Caco-2 (cell line): ENCODE measurements around the gene AGPAT2. TPM values are rescaled to one million over a fixed set of nuclear protein-coding genes. Genes with fewer than 3 reads are reported as not detected.

Source experiments
- BruUV-seq: library from RNA; stranded (reverse); fragments of 400-500 nt; replicated peaks from 2 replicates; lab custom pipeline; 2021; lab: Mats Ljungman, UMichigan
- CTCF ChIA-PET: fragments of 300-600 bp; sonication (Branson Sonifier 250); formaldehyde crosslinking; loops from one replicate; lab custom pipeline; 2022; ENCODE audit warnings: antibody characterized with exemption; lab: Charles Lee
- POLR2A ChIA-PET: fragments of 300-600 bp; sonication (Branson Sonifier 250); formaldehyde crosslinking; loops from one replicate; lab custom pipeline; 2022; ENCODE audit warnings: antibody characterized with exemption; lab: Charles Lee
- DNase-seq, 2 experiments: peaks; one replicate each; pipeline versions ENCODE4 v3.0.0 to v3.0.0-alpha.2; 2020 to 2022
- H3K27me3 ChIP-seq: replicated peaks from 2 replicates; pipeline ENCODE4 v1.6.0; 2011; ENCODE audit warnings: low read length; ENCODE audit not compliant: control insufficient read depth, insufficient read depth
- H3K36me3 ChIP-seq: 2 replicates; pipeline ENCODE4 v1.5.1; 2011; ENCODE audit warnings: low read length; ENCODE audit not compliant: control insufficient read depth, insufficient read depth
- H3K4me1 ChIP-seq: fragments of 250-450 bp; sonication (Bioruptor Pico); 2 replicates; pipeline ENCODE4 v1.5.1; 2020; ENCODE audit warnings: mild to moderate bottlenecking
- H3K4me3 ChIP-seq: 2 replicates; pipeline ENCODE4 v1.5.1; 2011; ENCODE audit warnings: low read depth, mild to moderate bottlenecking, control low read depth, low read length
- H3K9me3 ChIP-seq: fragments of 250-450 bp; sonication (Bioruptor Pico); 2 replicates; pipeline ENCODE4 v1.5.1; 2020; ENCODE audit warnings: mild to moderate bottlenecking, moderate library complexity
- H3K27ac Mint-ChIP-seq: one replicate; pipeline ENCODE4 v1.8.0; 2022; ENCODE audit warnings: mixed read lengths; ENCODE audit not compliant: unreplicated experiment
- H3K27me3 Mint-ChIP-seq: one replicate; pipeline ENCODE4 v1.8.0; 2022; ENCODE audit warnings: mixed read lengths; ENCODE audit not compliant: insufficient read depth, unreplicated experiment
- H3K36me3 Mint-ChIP-seq: one replicate; pipeline ENCODE4 v1.8.0; 2022; ENCODE audit warnings: mild to moderate bottlenecking, mixed read lengths; ENCODE audit not compliant: insufficient read depth, unreplicated experiment
- H3K4me1 Mint-ChIP-seq: one replicate; pipeline ENCODE4 v1.8.0; 2022; ENCODE audit warnings: low read depth, mixed read lengths; ENCODE audit not compliant: unreplicated experiment
- H3K4me3 Mint-ChIP-seq: one replicate; pipeline ENCODE4 v1.8.0; 2022; ENCODE audit warnings: mild to moderate bottlenecking, moderate library complexity, mixed read lengths; ENCODE audit not compliant: unreplicated experiment
- H3K9me3 Mint-ChIP-seq: one replicate; pipeline ENCODE4 v1.8.0; 2022; ENCODE audit warnings: mixed read lengths; ENCODE audit not compliant: unreplicated experiment
- intact Hi-C: fragments of 100-400 bp; cut with micrococcal nuclease; formaldehyde crosslinking; loops from one replicate; pipeline ENCODE4 v1.10.0; 2022; ENCODE audit not compliant: unreplicated experiment
- total RNA-seq: library from RNA; stranded (reverse); gene quantifications from 2 replicates; pipeline ENCODE4 v1.2.3, GENCODE V29; 2022
- TF ChIP-seq, protein P1 (sequence below), 2 experiments: fragments of 200-600 bp in 1 of 2; IDR thresholded peaks; 1 replicate in 1 of 2; 2 replicates in 1 of 2; pipeline versions ENCODE4 v1.5.1 to v1.8.0; 2011 to 2022; ENCODE audit warnings: antibody characterized with exemption in 1 of 2, control low read depth in 1 of 2, inconsistent platforms in 1 of 2, low read depth in 1 of 2, low read length in 1 of 2, mild to moderate bottlenecking in 1 of 2, moderate library complexity in 1 of 2; ENCODE audit not compliant: insufficient read depth in 1 of 2, severe bottlenecking in 1 of 2, unreplicated experiment in 1 of 2

Gene AGPAT2
- total RNA-seq, 1 experiment from 2014 or later: 68.7 TPM

DNA sequence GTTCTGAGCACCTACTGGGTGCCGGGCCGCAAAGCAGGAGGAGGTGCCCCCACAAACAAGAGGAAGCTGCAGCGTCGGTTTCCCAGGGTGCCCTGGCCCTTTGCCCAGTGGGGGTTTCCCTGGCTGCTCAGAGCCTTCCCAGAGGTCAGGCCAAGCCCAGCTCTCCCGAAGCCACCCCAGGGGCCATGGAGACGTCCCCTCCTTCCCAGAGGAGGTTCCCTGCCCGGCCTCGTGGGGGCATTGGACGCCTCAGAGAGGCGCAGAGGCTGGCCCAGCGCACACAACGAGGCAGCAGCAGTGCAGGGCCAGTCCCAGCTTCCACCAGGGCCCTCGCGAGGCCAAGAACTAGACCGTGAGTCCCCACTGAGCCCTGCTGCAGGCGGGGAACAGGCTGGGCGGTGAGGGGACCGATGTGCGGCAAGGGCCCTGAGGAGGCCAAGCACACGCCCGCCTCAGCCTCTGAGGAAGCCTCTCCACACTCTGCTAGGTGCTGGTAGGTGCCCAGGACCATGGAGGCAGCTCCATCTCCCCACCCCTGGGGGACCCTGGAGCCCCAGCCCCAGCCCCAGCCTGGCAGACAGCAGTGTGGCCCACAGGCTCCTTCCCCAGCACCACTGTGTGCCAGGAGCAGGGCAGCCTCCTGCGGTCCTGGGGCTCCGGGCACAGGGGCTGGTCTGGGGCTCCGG, 32.1 kb upstream of the AGPAT2 start:
- H3K4me3 Mint-ChIP-seq: no peak overlapping the region
- H3K4me1 Mint-ChIP-seq: peaks cover 6% of the 10 kb centered on the region
- no peaks in the 10 kb centered on the region for H3K9me3 Mint-ChIP-seq
- H3K4me3 ChIP-seq: no peak overlapping the region
- peaks cover 3% of the 10 kb centered on the region for H3K36me3 ChIP-seq
- CTCF ChIA-PET: no interaction called here
- no peaks in the 10 kb centered on the region for H3K27me3 Mint-ChIP-seq
- H3K4me1 ChIP-seq: no peaks in the 10 kb centered on the region
- H3K27me3 ChIP-seq: no peaks in the 10 kb centered on the region
- POLR2A ChIA-PET: no interaction called here
- BruUV-seq: no TSS peak
- no peak overlapping the region for H3K27ac Mint-ChIP-seq
- peaks cover 51% of the 10 kb centered on the region for H3K36me3 Mint-ChIP-seq
- TF ChIP-seq, protein P1, sequence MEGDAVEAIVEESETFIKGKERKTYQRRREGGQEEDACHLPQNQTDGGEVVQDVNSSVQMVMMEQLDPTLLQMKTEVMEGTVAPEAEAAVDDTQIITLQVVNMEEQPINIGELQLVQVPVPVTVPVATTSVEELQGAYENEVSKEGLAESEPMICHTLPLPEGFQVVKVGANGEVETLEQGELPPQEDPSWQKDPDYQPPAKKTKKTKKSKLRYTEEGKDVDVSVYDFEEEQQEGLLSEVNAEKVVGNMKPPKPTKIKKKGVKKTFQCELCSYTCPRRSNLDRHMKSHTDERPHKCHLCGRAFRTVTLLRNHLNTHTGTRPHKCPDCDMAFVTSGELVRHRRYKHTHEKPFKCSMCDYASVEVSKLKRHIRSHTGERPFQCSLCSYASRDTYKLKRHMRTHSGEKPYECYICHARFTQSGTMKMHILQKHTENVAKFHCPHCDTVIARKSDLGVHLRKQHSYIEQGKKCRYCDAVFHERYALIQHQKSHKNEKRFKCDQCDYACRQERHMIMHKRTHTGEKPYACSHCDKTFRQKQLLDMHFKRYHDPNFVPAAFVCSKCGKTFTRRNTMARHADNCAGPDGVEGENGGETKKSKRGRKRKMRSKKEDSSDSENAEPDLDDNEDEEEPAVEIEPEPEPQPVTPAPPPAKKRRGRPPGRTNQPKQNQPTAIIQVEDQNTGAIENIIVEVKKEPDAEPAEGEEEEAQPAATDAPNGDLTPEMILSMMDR (IDR thresholded peaks at IDR 0.05; ENCODE audit: insufficient read depth in 1 of 2, low read depth in 1 of 2, low read length in 1 of 2, severe bottlenecking in 1 of 2, unreplicated experiment in 1 of 2): no peak
- intact Hi-C loops: no loop called here
- DNase-seq: no peak
- H3K9me3 ChIP-seq: no peaks in the 10 kb centered on the region

DNA sequence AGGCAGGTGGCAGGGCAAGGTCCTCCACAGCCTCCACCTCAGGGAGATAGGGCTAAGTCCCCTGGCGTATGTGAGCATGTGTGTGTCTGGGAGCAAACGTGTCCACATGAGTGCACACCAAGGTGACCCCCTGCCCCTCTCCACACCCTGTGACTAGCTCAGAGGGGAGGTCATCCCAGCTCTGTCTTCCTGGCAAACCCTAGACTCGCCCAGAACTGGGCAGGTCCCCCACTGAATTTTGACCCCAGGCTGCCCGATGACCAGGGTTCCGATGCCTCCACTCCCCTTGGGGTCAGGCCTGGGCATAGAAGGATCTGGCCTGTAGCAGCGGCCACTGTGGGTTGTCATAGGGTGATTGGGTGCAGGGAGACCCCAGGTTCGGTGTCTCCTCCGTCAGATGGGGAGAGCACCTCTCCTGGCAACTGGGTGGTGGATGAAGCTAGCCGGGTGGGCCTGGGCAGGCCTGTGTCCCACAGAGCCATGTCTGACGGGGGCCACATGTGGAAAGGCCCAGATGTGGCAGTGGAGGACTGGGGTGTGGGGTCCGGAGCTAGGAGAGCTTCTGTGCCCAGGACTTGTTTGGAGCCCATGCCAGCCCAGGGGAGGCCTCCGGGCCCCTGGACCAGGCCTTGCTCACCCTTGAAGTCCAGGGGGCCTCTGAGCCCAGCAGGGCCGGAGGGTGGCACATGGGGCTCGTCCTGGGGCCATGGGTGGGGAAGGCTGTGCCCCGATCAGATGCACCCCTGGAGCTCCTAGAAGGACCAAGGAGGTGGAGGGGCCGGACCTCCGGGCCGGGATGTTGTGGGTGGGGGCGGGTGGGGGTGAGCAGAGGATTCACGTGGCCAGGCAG, 31.3 kb upstream of the AGPAT2 start:
- H3K4me1 ChIP-seq: peaks cover 4% of the 10 kb centered on the region
- H3K27me3 ChIP-seq: no peaks in the 10 kb centered on the region
- TF ChIP-seq, protein P1 (IDR thresholded peaks at IDR 0.05; ENCODE audit: insufficient read depth in 1 of 2, low read depth in 1 of 2, low read length in 1 of 2, severe bottlenecking in 1 of 2, unreplicated experiment in 1 of 2): no peak
- no TSS peak for BruUV-seq
- intact Hi-C loops: no loop called here
- H3K9me3 Mint-ChIP-seq: no peaks in the 10 kb centered on the region
- no peaks in the 10 kb centered on the region for H3K27me3 Mint-ChIP-seq
- H3K4me3 Mint-ChIP-seq: no peak overlapping the region
- DNase-seq: no peak
- H3K36me3 ChIP-seq: peaks cover 2% of the 10 kb centered on the region; the same call in 1 of the 2 replicates
- peaks cover 43% of the 10 kb centered on the region for H3K36me3 Mint-ChIP-seq
- POLR2A ChIA-PET: no interaction called here
- no peaks in the 10 kb centered on the region for H3K9me3 ChIP-seq
- no peak overlapping the region for H3K4me3 ChIP-seq
- peaks cover 6% of the 10 kb centered on the region for H3K4me1 Mint-ChIP-seq
- CTCF ChIA-PET: no interaction called here
- no peak overlapping the region for H3K27ac Mint-ChIP-seq

DNA sequence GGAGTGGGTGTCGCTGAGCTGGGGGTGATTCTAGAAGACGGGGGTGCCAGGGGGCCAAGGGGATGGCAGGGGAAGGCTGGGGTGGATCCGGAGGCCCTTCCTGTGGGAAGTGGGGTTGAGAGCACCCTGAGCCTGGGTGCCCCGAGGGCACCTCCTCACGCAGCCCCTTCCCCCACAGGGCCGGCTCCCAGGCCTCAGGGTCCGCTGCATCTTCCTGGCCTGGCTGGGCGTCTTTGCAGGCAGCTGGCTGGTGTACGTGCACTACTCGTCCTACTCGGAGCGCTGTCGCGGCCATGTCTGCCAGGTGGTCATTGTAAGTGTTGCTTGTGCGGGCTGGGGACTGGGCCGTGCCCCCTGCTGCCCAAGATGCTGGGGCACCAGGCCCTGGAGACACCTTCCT, 30.1 kb upstream of the AGPAT2 start:
- Mint-ChIP-seq H3K4me1 (peaks cover 6% of the 10 kb centered on the region), H3K27ac (no peak overlapping the region), H3K36me3 (peaks cover 32% of the 10 kb centered on the region), H3K9me3 (no peaks in the 10 kb centered on the region), H3K4me3 (no peak overlapping the region), H3K27me3 (no peaks in the 10 kb centered on the region)
- Histone ChIP-seq H3K4me1 (peaks cover 11% of the 10 kb centered on the region), H3K27me3 (no peaks in the 10 kb centered on the region), H3K9me3 (no peaks in the 10 kb centered on the region), H3K36me3 (peaks cover 2% of the 10 kb centered on the region), H3K4me3 (no peak overlapping the region)
- intact Hi-C loops: no loop called here
- POLR2A ChIA-PET: no interaction called here
- no TSS peak for BruUV-seq
- no peak for DNase-seq
- TF ChIP-seq, protein P1 (IDR thresholded peaks at IDR 0.05; ENCODE audit: insufficient read depth in 1 of 2, low read depth in 1 of 2, low read length in 1 of 2, severe bottlenecking in 1 of 2, unreplicated experiment in 1 of 2): no peak
- CTCF ChIA-PET: no interaction called here
